ENCODE results near the gene RASGRP4.

DNA sequence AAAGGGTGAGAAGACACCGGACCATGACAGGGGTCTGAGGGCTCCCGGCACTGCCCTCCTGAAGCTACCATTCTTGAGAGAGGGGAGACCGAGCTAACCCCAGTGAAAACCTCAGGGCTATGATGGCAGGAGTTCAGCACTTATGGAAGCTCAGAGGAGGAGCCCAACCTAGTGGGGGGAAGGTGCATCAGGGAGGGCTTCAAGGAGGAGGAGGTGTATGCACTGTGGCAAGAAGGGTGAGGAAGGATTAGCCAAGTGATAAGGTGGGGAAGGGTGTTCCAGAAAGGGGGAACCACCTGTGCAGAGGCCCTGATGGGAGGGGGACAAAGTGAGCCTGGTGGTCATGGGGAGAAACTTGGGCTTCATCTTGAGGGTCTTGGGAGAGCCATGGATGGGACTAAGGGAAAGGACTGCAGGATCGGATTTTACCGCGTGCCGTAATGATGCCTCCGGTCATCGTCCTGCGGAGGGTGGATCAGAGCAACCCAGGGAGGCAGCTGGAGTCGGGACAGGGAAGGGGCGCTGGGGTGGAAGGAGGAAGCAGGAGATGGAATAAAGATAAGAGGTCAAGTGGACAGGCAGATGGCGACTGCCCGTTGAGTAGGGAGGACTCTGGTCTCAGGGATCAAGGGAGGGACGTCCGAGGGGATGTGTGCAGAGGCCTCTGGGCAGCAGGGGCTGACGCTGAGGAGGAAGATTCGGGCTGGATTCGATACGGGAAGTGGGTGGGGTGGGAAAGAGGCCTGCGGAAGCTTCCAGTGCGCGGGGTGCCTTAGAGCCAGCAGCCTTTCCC, 65.0 kb downstream of the RASGRP4 start:
- no peak for TF ChIP-seq POLR2A (IDR thresholded peaks at IDR 0.05)
- TF ChIP-seq, protein P1, sequence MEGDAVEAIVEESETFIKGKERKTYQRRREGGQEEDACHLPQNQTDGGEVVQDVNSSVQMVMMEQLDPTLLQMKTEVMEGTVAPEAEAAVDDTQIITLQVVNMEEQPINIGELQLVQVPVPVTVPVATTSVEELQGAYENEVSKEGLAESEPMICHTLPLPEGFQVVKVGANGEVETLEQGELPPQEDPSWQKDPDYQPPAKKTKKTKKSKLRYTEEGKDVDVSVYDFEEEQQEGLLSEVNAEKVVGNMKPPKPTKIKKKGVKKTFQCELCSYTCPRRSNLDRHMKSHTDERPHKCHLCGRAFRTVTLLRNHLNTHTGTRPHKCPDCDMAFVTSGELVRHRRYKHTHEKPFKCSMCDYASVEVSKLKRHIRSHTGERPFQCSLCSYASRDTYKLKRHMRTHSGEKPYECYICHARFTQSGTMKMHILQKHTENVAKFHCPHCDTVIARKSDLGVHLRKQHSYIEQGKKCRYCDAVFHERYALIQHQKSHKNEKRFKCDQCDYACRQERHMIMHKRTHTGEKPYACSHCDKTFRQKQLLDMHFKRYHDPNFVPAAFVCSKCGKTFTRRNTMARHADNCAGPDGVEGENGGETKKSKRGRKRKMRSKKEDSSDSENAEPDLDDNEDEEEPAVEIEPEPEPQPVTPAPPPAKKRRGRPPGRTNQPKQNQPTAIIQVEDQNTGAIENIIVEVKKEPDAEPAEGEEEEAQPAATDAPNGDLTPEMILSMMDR (IDR thresholded peaks at IDR 0.05) = no peak
